ENCODE data around the gene WDFY4. TPM values are rescaled to one million over a fixed set of nuclear protein-coding genes. Genes with fewer than 3 reads are reported as not detected.

Gene WDFY4
- total and polyA plus RNA-seq, 4 donors, result 0.57 to 7.1 (median 2.0) TPM

GRCh38 chr10:48803801-48804584, 119.3 kb downstream of the WDFY4 start:
- H3K36me3 ChIP-seq (ENCODE audit: control insufficient read depth in 4 of 4, insufficient read depth in 3 of 4, low read depth in 1 of 4, low read length in 3 of 4), result no peaks in the 10 kb centered on the region
- no peak for TF ChIP-seq SP1 (IDR thresholded peaks at IDR 0.05)
- no peaks in the 10 kb centered on the region for H3K4me1 ChIP-seq (ENCODE audit: control insufficient read depth in 4 of 4, insufficient read depth in 4 of 4, low read length in 3 of 4)
- H3K4me3 ChIP-seq (ENCODE audit: low read depth in 1 of 3, low read length in 3 of 3), result no peak overlapping the region
- no peak overlapping the region for H3K9ac ChIP-seq (ENCODE audit: low read depth in 1 of 2, low read length in 2 of 2)
- H3K9me3 ChIP-seq (ENCODE audit: control insufficient read depth in 4 of 4, low read length in 3 of 4), result no peaks in the 10 kb centered on the region
- DNase-seq (ENCODE audit: low spot score), result no peak
- no peak overlapping the region for H3K27ac ChIP-seq (ENCODE audit: low read depth in 1 of 2, low read length in 2 of 2)
- H3K27me3 ChIP-seq (ENCODE audit: control insufficient read depth in 4 of 4, insufficient read depth in 4 of 4, low read length in 3 of 4), result no peaks in the 10 kb centered on the region
- WGBS, result 79% methylated on average over 4 of the region's 4 CpGs

DNA sequence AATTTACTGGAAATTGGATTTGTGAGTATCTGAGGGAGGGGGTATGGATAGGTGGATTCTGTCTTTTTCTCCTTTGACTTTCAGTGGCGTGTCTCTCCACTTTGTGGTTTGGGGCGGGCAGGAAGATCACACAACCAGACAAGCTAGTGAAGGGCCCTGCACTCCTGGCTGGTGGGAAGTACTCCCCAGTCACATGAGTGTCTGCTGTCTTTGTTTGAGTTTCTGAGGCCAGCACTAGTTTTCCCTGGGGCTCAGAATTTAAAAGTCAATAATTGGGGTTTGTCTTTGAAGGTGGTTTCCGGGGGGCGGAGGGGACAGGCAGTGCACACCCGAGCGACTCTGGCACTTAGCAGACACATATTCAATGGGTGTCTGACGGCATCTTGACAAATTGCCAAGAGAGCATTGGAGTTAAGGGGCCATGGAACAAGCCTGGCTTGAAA, 120.1 kb downstream of the WDFY4 start:
- Histone ChIP-seq H3K9me3 (ENCODE audit: control insufficient read depth in 4 of 4, low read length in 3 of 4) (no peaks in the 10 kb centered on the region), H3K4me1 (ENCODE audit: control insufficient read depth in 4 of 4, insufficient read depth in 4 of 4, low read length in 3 of 4) (no peaks in the 10 kb centered on the region), H3K27ac (ENCODE audit: low read depth in 1 of 2, low read length in 2 of 2) (no peak overlapping the region), H3K9ac (ENCODE audit: low read depth in 1 of 2, low read length in 2 of 2) (no peak overlapping the region), H3K27me3 (ENCODE audit: control insufficient read depth in 4 of 4, insufficient read depth in 4 of 4, low read length in 3 of 4) (peaks cover 0 to 3% (median 0%) of the 10 kb centered on the region in 4 donors), H3K4me3 (ENCODE audit: low read depth in 1 of 3, low read length in 3 of 3) (no peak overlapping the region), H3K36me3 (ENCODE audit: control insufficient read depth in 4 of 4, insufficient read depth in 3 of 4, low read depth in 1 of 4, low read length in 3 of 4) (no peaks in the 10 kb centered on the region)
- 28% methylated on average over 7 of the region's 7 CpGs for WGBS
- TF ChIP-seq ATF3 (IDR thresholded peaks at IDR 0.05) (no peak), EGR1 (IDR thresholded peaks at IDR 0.05; ENCODE audit: low read depth in 2 of 2) (no peak), REST (IDR thresholded peaks at IDR 0.05) (no peak), YY1 (IDR thresholded peaks at IDR 0.05) (no peak), RAD21 (IDR thresholded peaks at IDR 0.05) (no peak), HNF4G (IDR thresholded peaks at IDR 0.05) (no peak), HNF4A (conservative IDR thresholded peaks at IDR 0.05) (no peak), NR2F2 (IDR thresholded peaks at IDR 0.05) (no peak), GABPA (IDR thresholded peaks at IDR 0.05 in 1 of 2, conservative IDR thresholded peaks at IDR 0.05 in 1 of 2) (no peak), TAF1 (conservative IDR thresholded peaks at IDR 0.05) (no peak), FOXA1 (IDR thresholded peaks at IDR 0.05) (no peak), CTCF (IDR thresholded peaks at IDR 0.05; ENCODE audit: low read depth, low read length, missing input control) (no peak), FOXA2 (IDR thresholded peaks at IDR 0.05) (no peak)
- DNase-seq (ENCODE audit: low spot score), result no peak

Data from liver (tissue), 9 donors.